Dermis blood vessel endothelial cell (primary cell): ENCODE measurements around the gene CLN6. TPM values are rescaled to one million over a fixed set of nuclear protein-coding genes. Genes with fewer than 3 reads are reported as not detected.
"Not testable (repeated sequence)": the region's sequence is repeated elsewhere in the genome, so short reads cannot be mapped to it uniquely, and the experiment has no call there.

Experiments
- DNase-seq: peaks from one replicate; pipeline ENCODE4 v3.0.0; 2010
- total RNA-seq: library from RNA; depleted of rRNA; stranded (reverse); fragments of >200 nt; gene quantifications from 2 replicates; pipeline ENCODE4 v1.2.3, GENCODE V29; 2014

CLN6 gene
- total RNA-seq, 1 donor from 2014 or later = 10.6 TPM

DNA sequence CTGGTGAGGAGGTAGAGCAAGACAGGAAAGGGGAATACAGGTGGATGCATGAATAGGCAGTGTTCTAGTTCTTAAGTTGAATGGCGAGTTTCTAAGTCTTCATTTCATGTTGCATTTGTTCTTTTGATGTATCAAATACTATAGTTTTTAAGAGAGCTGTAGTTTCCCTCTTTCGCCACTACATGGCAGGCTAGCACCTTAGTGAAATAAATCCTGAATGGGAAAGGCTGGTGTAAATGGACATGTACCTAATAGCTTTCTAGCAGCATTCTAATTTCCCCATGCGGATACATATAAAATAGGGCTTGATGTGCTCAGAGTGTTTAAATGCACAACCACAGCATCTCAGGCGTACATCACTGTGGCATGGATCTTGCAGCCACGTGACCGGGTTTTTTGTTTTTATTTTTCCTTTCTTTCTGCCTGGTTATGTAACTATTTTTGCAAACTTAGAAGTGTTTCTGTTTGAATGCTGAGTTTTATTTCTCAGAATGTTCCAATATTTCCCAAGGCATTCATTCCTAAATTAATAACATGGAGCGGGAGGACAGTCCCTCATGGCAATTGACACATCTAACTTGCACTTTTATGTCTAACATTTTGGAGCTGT is 23.5 kb upstream of the CLN6 start:
- peak; percentile 87 for DNase-seq

- DNase-seq = no peak
These were observed 19.7 kb upstream of the CLN6 start for GRCh38 chr15:68249058-68249713.

DNA sequence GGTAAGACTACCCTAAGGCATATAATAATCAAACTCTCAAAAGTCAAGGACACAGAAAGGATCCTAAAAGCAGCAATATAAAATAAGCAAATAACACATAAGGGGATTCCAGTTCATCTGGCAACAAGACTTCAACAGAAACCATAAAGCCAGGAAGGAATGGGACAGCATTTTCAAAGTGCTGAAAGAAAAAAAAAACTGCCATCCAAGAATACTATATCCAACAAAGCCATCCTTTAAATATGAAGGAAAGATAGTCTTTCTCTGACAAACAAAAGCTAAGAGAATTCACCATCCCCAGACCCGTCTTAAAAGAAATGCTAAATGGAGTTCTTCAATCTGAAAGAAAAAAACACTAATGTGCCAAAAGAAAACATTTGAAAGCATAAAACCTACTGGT is 14.7 kb upstream of the CLN6 start:
- DNase-seq = no peak

- DNase-seq = no peak
These were observed 11.8 kb upstream of the CLN6 start for GRCh38 chr15:68241088-68241935.

DNA sequence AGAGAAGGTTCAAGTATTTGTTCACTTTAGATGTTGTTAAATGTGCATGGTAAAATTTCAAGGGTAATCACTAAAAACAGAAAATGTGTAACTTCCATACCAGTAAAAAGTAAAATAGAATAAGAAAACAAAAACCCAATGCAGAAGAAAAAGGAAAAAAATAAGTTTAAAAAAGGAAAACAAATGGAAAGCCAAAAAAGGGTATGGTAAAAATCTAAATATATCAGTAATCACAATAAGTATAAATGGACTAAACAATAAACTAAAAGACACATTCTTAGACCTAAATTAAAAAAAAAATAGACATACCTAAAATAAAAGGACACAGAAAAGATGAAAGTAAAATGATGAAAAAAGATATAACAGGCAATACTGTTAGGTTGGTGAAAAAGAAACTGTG is 9.5 kb upstream of the CLN6 start:
- no peak for DNase-seq

GRCh38 chr15:68235022-68235421 is 5.5 kb upstream of the CLN6 start:
- DNase-seq = no peak

GRCh38 chr15:68234520-68234919 is 5.0 kb upstream of the CLN6 start:
- not testable (repeated sequence) for DNase-seq

DNA sequence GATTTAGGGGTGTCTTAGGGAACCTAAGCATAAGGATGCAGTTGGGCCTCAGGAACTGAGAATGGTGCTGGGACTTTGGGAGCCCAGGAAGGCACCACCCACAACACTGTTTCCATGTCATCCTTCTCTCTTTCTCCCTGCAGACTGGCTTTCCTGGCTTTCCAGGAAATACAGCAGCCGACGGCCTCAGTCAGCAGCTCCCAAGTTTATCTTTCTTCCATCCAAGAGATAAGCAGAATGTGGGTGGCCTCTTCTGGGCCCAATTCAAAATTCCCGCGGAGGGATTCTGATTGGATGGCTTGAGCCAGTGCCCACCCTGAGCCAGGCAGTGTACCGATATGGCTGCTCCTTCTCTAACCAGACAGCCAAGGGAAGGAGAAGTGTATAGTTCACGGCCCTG is 4.5 kb upstream of the CLN6 start:
- DNase-seq = no peak

- DNase-seq = no peak
These were observed 3.4 kb upstream of the CLN6 start for GRCh38 chr15:68232937-68233336.

- no peak for DNase-seq
These were observed 2.9 kb upstream of the CLN6 start for GRCh38 chr15:68232449-68232848.

DNA sequence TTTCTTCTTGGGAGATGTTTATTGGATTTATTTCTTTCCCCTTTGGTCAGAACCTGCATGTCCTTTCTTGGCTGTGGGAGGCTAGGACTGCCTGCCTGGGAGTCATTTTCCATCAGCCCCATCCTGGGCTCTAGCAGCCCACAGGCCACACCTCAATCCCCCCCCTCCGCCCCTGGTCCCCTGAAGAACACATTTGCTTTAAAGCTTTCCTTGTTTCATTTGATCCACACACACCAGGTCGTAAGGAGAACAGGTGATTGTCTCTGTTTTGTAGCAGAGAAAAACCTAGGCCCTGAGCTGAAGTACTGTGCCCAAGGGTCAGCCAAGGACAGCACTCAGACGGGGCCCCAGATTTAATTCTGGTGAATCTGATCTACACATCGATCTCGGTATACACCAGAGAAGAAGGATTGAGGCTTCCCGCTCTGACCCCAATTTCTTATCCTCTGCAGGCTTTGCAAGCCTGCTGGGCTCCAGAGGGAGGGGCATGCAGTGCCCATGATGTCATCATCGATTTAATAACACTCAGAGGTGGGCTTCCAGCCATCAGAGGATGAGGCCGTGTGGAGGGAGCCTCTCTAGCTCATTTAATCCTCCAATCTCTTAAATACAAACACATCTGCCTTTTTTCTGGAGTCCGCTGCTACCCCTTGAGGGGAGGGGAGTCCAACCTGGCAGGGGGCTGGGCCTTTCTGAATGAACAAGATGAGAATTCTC is 1.7 kb upstream of the CLN6 start:
- no peak for DNase-seq

- no peak for DNase-seq
These were observed 901 bp upstream of the CLN6 start for GRCh38 chr15:68230157-68231100.

- no peak for DNase-seq
These were observed 550 bp downstream of the CLN6 start for GRCh38 chr15:68228971-68229385.

- peak; percentile 18 for DNase-seq
These were observed 1.2 kb downstream of the CLN6 start for GRCh38 chr15:68228143-68228970.

- DNase-seq = no peak
These were observed 1.8 kb downstream of the CLN6 start for GRCh38 chr15:68227643-68228142.

DNA sequence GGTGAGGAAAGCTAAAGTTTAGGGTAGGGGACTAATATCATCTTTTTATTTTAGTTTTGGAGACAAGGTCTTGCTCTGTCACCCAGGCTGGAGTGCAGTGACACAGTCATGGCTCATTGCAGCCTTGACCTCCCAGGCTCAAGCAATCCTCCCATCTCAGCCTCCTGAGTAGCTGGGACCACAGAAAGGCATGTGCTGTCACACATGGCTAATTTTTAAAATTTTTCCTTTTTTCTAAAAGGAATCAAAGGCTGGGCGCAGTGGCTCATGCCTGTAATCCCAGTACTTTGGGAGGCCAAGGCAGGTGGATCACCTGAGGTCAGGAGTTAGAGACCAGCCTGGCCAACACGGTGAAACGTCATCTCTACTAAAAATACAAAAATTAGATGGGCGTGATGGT is 4.1 kb downstream of the CLN6 start:
- not testable (repeated sequence) for DNase-seq

GRCh38 chr15:68224546-68225250 is 4.8 kb downstream of the CLN6 start:
- no peak for DNase-seq

DNA sequence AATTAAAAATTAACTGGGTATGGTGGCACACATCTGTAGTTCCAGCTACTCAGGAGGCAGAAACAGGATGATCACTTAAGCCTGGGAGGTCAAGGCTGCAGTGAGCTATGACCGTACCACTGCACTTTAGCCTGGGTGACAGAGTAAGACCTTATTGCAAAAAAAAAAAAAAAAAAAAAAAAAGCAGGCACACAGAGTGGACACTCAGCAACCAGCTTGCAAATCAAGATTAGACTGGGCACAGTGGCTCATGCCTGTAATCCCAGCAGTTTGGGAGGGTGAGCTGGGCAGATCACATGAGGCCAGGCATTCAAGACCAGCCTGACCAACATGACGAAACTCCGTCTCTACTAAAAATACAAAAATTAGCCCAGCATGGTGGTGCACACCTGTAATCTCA is 5.4 kb downstream of the CLN6 start:
- no peak for DNase-seq

DNA sequence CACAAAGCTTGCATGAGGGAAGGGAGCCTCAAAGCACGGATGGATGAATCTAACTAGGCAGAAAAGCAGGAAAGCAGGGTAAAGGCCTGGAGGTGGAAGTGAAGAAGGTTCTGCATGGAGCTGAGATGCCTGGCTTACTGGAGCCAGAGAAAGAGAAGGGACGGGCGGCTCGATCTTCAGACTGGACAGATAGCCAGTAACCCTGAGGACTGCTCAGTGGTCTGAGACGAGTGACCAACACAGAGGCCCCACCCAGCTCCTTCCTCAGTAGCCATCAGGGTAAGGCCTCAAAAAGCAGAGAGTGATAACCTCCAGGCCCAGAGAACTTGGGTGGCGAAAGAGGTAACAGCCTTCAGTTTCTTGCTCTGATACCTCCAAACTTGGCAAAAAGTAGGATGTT is 6.4 kb downstream of the CLN6 start:
- DNase-seq = no peak

- DNase-seq = not testable (repeated sequence)
These were observed 7.1 kb downstream of the CLN6 start for GRCh38 chr15:68222432-68222743.
